H9 (cell line): ENCODE data around the gene PLXNA2. TPM values are rescaled to one million over a fixed set of nuclear protein-coding genes. Genes with fewer than 3 reads are reported as not detected.

Source experiments
- DNase-seq: peaks from one replicate; pipeline ENCODE4 v3.0.0-alpha.2; 2017
- H2AFZ ChIP-seq: one replicate; pipeline ENCODE4 v1.6.1; 2013; ENCODE audit warnings: mild to moderate bottlenecking, low read length, control low read depth, moderate library complexity
- H2AK5ac ChIP-seq: 2 replicates; pipeline ENCODE4 v1.6.1; 2013; ENCODE audit warnings: low read length, control low read depth, mixed read lengths; ENCODE audit not compliant: insufficient read length
- H2BK120ac ChIP-seq: one replicate; pipeline ENCODE4 v1.6.1; 2013; ENCODE audit warnings: low read depth, mild to moderate bottlenecking, low read length, control low read depth, inconsistent platforms; ENCODE audit not compliant: poor library complexity, severe bottlenecking
- H2BK12ac ChIP-seq: 2 replicates; pipeline ENCODE4 v1.6.1; 2013; ENCODE audit warnings: low read length, control low read depth, mixed read lengths, low read depth; ENCODE audit not compliant: insufficient read length
- H2BK15ac ChIP-seq: 2 replicates; pipeline ENCODE4 v1.6.1; 2013; ENCODE audit warnings: low read depth, low read length, control low read depth
- H2BK20ac ChIP-seq: one replicate; pipeline ENCODE4 v1.6.1; 2013; ENCODE audit warnings: low read depth, mild to moderate bottlenecking, low read length, control low read depth, inconsistent platforms; ENCODE audit not compliant: poor library complexity, severe bottlenecking
- H2BK5ac ChIP-seq: 2 replicates; pipeline ENCODE4 v1.6.1; 2013; ENCODE audit warnings: low read length, control low read depth, mixed read lengths; ENCODE audit not compliant: insufficient read length
- H3K14ac ChIP-seq: 2 replicates; pipeline ENCODE4 v1.6.1; 2013; ENCODE audit warnings: low read length, control low read depth; ENCODE audit not compliant: insufficient read depth
- H3K18ac ChIP-seq: 2 replicates; pipeline ENCODE4 v1.6.1; 2013; ENCODE audit warnings: low read depth, mild to moderate bottlenecking, mixed read lengths, low read length, control low read depth; ENCODE audit not compliant: insufficient read length
- H3K23ac ChIP-seq: 2 replicates; pipeline ENCODE4 v1.6.1; 2013; ENCODE audit warnings: low read length, control low read depth, mixed read lengths, low read depth; ENCODE audit not compliant: insufficient read length
- H3K23me2 ChIP-seq: 2 replicates; pipeline ENCODE4 v1.6.1; 2013; ENCODE audit warnings: low read depth, mild to moderate bottlenecking, mixed read lengths, low read length, control low read depth; ENCODE audit not compliant: insufficient read length, poor library complexity, severe bottlenecking
- H3K27ac ChIP-seq: 2 replicates; pipeline ENCODE4 v1.5.1; 2013; ENCODE audit warnings: low read length, control low read depth, mixed read lengths, low read depth; ENCODE audit not compliant: insufficient read length
- H3K27me3 ChIP-seq: 2 replicates; pipeline ENCODE4 v1.6.1; 2013; ENCODE audit warnings: low read length, control low read depth, inconsistent platforms; ENCODE audit not compliant: insufficient read depth
- H3K4ac ChIP-seq: 2 replicates; pipeline ENCODE4 v1.6.1; 2013; ENCODE audit warnings: low read depth, mild to moderate bottlenecking, control low read depth, inconsistent platforms, low read length, moderate library complexity
- H3K4me1 ChIP-seq: 2 replicates; pipeline ENCODE4 v1.6.1; 2013; ENCODE audit warnings: low read length, control low read depth, inconsistent platforms; ENCODE audit not compliant: insufficient read depth
- H3K4me2 ChIP-seq: 2 replicates; pipeline ENCODE4 v1.6.1; 2013; ENCODE audit warnings: low read length, control low read depth, mixed read lengths; ENCODE audit not compliant: insufficient read length, insufficient read depth
- H3K56ac ChIP-seq: 2 replicates; pipeline ENCODE4 v1.6.1; 2013; ENCODE audit warnings: low read depth, mild to moderate bottlenecking, mixed read lengths, low read length, control low read depth; ENCODE audit not compliant: insufficient read length
- H3K79me1 ChIP-seq: 2 replicates; pipeline ENCODE4 v1.6.1; 2013; ENCODE audit warnings: low read depth, mild to moderate bottlenecking, moderate library complexity, low read length, control low read depth, inconsistent platforms; ENCODE audit not compliant: insufficient read depth, poor library complexity, severe bottlenecking
- H3K79me2 ChIP-seq: 2 replicates; pipeline ENCODE4 v1.6.1; 2013; ENCODE audit warnings: low read length, control low read depth, inconsistent platforms; ENCODE audit not compliant: insufficient read depth
- H3K9ac ChIP-seq: 2 replicates; pipeline ENCODE4 v1.6.1; 2013; ENCODE audit warnings: low read length, control low read depth, mixed read lengths; ENCODE audit not compliant: insufficient read length; ENCODE audit errors: extremely low read depth
- H3K9me3 ChIP-seq: one replicate; pipeline ENCODE4 v1.6.1; 2013; ENCODE audit warnings: low read depth, low read length, inconsistent platforms; ENCODE audit not compliant: control insufficient read depth
- H3T11ph ChIP-seq: one replicate; pipeline ENCODE4 v1.6.1; 2013; ENCODE audit warnings: mild to moderate bottlenecking, low read length, control low read depth, inconsistent platforms
- H4K20me1 ChIP-seq: one replicate; pipeline ENCODE4 v1.6.1; 2013; ENCODE audit not compliant: control insufficient read depth, insufficient read length, insufficient read depth
- H4K5ac ChIP-seq: 2 replicates; pipeline ENCODE4 v1.6.1; 2013; ENCODE audit warnings: low read depth, mild to moderate bottlenecking, mixed read lengths, low read length, control low read depth; ENCODE audit not compliant: insufficient read length
- H4K8ac ChIP-seq: replicated peaks from 2 replicates; pipeline ENCODE4 v1.6.1; 2013; ENCODE audit warnings: low read length, control low read depth, mixed read lengths, low read depth; ENCODE audit not compliant: insufficient read length
- H4K91ac ChIP-seq: 2 replicates; pipeline ENCODE4 v1.6.1; 2013; ENCODE audit warnings: low read depth, mild to moderate bottlenecking, moderate library complexity, mixed read lengths, low read length, control low read depth; ENCODE audit not compliant: insufficient read length
- H3K27ac Mint-ChIP-seq, 3 experiments: 2 replicates in 2 of 3; 3 replicates in 1 of 3; pipeline ENCODE4 v1.8.0; 2020 to 2021; ENCODE audit warnings: mixed read lengths in 3 of 3, mild to moderate bottlenecking in 1 of 3, moderate library complexity in 1 of 3
- H3K27me3 Mint-ChIP-seq: 2 replicates; pipeline ENCODE4 v1.8.0; 2021; ENCODE audit warnings: low read depth, mild to moderate bottlenecking, moderate library complexity, mixed read lengths
- H3K36me3 Mint-ChIP-seq, 3 experiments: 2 replicates in 2 of 3; 3 replicates in 1 of 3; pipeline ENCODE4 v1.8.0; 2020 to 2021; ENCODE audit warnings: low read depth in 3 of 3, mixed read lengths in 3 of 3; ENCODE audit not compliant: insufficient read depth in 1 of 3
- H3K4me1 Mint-ChIP-seq, 2 experiments: 2 replicates each; pipeline ENCODE4 v1.8.0; 2020; ENCODE audit warnings: mixed read lengths in 2 of 2
- H3K4me3 Mint-ChIP-seq, 2 experiments: 2 replicates in 1 of 2; 3 replicates in 1 of 2; pipeline ENCODE4 v1.8.0; 2020 to 2021; ENCODE audit warnings: mild to moderate bottlenecking in 2 of 2, mixed read lengths in 2 of 2, moderate library complexity in 1 of 2
- H3K9me3 Mint-ChIP-seq, 2 experiments: 2 replicates in 1 of 2; 3 replicates in 1 of 2; pipeline ENCODE4 v1.8.0; 2020; ENCODE audit warnings: mild to moderate bottlenecking in 2 of 2, mixed read lengths in 2 of 2, moderate library complexity in 1 of 2
- CTCF ChIP-seq: fragments of 200-600 bp; sonication (generic); conservative IDR thresholded peaks from 3 replicates; pipeline ENCODE4 v1.8.0; 2021; ENCODE audit warnings: antibody characterized with exemption, mild to moderate bottlenecking
- WGBS: extraction: QIAGEN DNeasy Blood & Tissue Kit; methylation state at CpG from one replicate; pipeline ENCODE4 v1.1.7; 2013; ENCODE audit warnings: missing lambda C conversion rate, low lambda C conversion rate, mixed read lengths; ENCODE audit not compliant: insufficient read length; ENCODE audit errors: extremely low coverage; 5-methylcytosine and 5-hydroxymethylcytosine counted together
- total RNA-seq: library from RNA; stranded (reverse); gene quantifications from 2 replicates; pipeline ENCODE4 v1.2.1, GENCODE V29; 2021

PLXNA2 gene
- total RNA-seq, 1 experiment from 2014 or later = 0.57 TPM

- peaks cover 8 to 28% of the 10 kb centered on the region in 2 experiments; a peak in 3 of 4 replicates for H3K4me1 Mint-ChIP-seq
These were observed 202.7 kb downstream of the PLXNA2 start for GRCh38 chr1:208041505-208041904.

More at GRCh38 chr1:208041505-208041904, 202.7 kb downstream of the PLXNA2 start:
- Histone ChIP-seq H4K8ac (no peak overlapping the region), H3K56ac (no peak overlapping the region), H3T11ph (no peak overlapping the region), H3K9me3 (no peaks in the 10 kb centered on the region), H4K91ac (no peak overlapping the region), H3K23ac (no peak overlapping the region), H3K4me2 (no peak overlapping the region), H2BK15ac (no peak overlapping the region), H2BK12ac (no peak overlapping the region), H3K18ac (no peak overlapping the region), H3K4ac (no peak overlapping the region), H3K9ac (no peak overlapping the region), H3K4me1 (no peaks in the 10 kb centered on the region), H2AK5ac (no peak overlapping the region), H2AFZ (no peak overlapping the region), H3K23me2 (no peaks in the 10 kb centered on the region), H3K14ac (no peak overlapping the region), H2BK20ac (no peak overlapping the region), H3K27ac (no peak overlapping the region), H2BK120ac (no peak overlapping the region), H3K79me1 (no peaks in the 10 kb centered on the region), H3K79me2 (no peaks in the 10 kb centered on the region), H4K20me1 (no peaks in the 10 kb centered on the region), H4K5ac (no peak overlapping the region), H3K27me3 (no peaks in the 10 kb centered on the region), H2BK5ac (no peak overlapping the region)
- WGBS = no CpG with 5 or more reads among the region's 9 CpGs
- Mint-ChIP-seq H3K9me3 (no peaks in the 10 kb centered on the region), H3K4me3 (no peak overlapping the region), H3K27me3 (peaks cover 2% of the 10 kb centered on the region), H3K36me3 (no peaks in the 10 kb centered on the region), H3K27ac (no peak overlapping the region; a peak in 1 of 7 replicates)
- TF ChIP-seq CTCF = no peak
- DNase-seq = no peak
